B cell (primary cell): Measurements from ENCODE around the gene DGKB. TPM values are rescaled to one million over a fixed set of nuclear protein-coding genes. Genes with fewer than 3 reads are reported as not detected.

Source experiments
- ATAC-seq: fragments of 200-7000 bp; cut with Tn5 transposase; one replicate; pipeline ENCODE4 v1.10.0; 2021; ENCODE audit warnings: low read depth, mild to moderate bottlenecking, moderate number of reproducible peaks, moderate library complexity
- CTCF ChIA-PET: fragments of 350-600 bp; sonication (Branson Sonifier 250); formaldehyde crosslinking; loops from one replicate; lab custom pipeline; 2021; ENCODE audit warnings: antibody characterized with exemption, inconsistent platforms; lab: Charles Lee
- POLR2A ChIA-PET: fragments of 350-600 bp; sonication (Branson Sonifier 250); formaldehyde crosslinking; loops from one replicate; lab custom pipeline; 2021; ENCODE audit warnings: antibody characterized with exemption; lab: Charles Lee
- DNase-seq: peaks from one replicate; pipeline ENCODE4 v3.0.0; 2013
- H2AFZ ChIP-seq: 2 replicates; pipeline ENCODE4 v1.6.1; 2012; ENCODE audit warnings: mild to moderate bottlenecking, low read depth, low read length; ENCODE audit not compliant: insufficient read depth, poor library complexity, severe bottlenecking
- H3K27ac ChIP-seq, 2 donors: 1 replicate in 1 of 2; 2 replicates in 1 of 2; pipeline ENCODE4 v1.5.1; 2012 to 2013; ENCODE audit warnings: low read length in 2 of 2, mild to moderate bottlenecking in 2 of 2, moderate library complexity in 1 of 2
- H3K27me3 ChIP-seq, 4 experiments: fragments of 200-600 bp in 1 of 4; sonication (generic) in 1 of 4; replicated peaks in 1 of 4; 1 replicate in 2 of 4; 2 replicates in 2 of 4; pipeline versions ENCODE4 v1.6.1 to v1.7.0; 2013 to 2016; ENCODE audit warnings: low read length in 3 of 4, mild to moderate bottlenecking in 2 of 4, mixed read lengths in 1 of 4, moderate library complexity in 1 of 4; ENCODE audit not compliant: insufficient read depth in 4 of 4, control insufficient read depth in 3 of 4; ENCODE audit errors: control extremely low read depth in 1 of 4
- H3K36me3 ChIP-seq, 2 experiments: replicated peaks in 1 of 2; 1 replicate in 1 of 2; 2 replicates in 1 of 2; pipeline versions ENCODE4 v1.6.1 to v1.7.1; 2013; ENCODE audit warnings: low read length in 1 of 2; ENCODE audit not compliant: insufficient read depth in 2 of 2, control insufficient read depth in 1 of 2; ENCODE audit errors: control extremely low read depth in 1 of 2, extremely low read depth in 1 of 2
- H3K4me1 ChIP-seq, 2 donors: fragments of 200-600 bp in 1 of 2; sonication (generic) in 1 of 2; 1 replicate in 1 of 2; 2 replicates in 1 of 2; pipeline versions ENCODE4 v1.5.1 to v1.6.1; 2013 to 2017; ENCODE audit warnings: low read length in 2 of 2; ENCODE audit not compliant: control insufficient read depth in 2 of 2, insufficient read depth in 2 of 2
- H3K4me2 ChIP-seq: replicated peaks from 2 replicates; pipeline ENCODE3; 2012; ENCODE audit warnings: mild to moderate bottlenecking, low read depth, low read length; ENCODE audit not compliant: poor library complexity, severe bottlenecking
- H3K4me3 ChIP-seq, 5 experiments: fragments of 200-600 bp in 1 of 5; sonication (generic) in 1 of 5; 1 replicate in 3 of 5; 2 replicates in 2 of 5; pipeline versions ENCODE4 v1.5.1 to v1.7.0; 2011 to 2016; ENCODE audit warnings: low read length in 4 of 5, mild to moderate bottlenecking in 4 of 5, low read depth in 2 of 5, control low read depth in 1 of 5, moderate library complexity in 1 of 5; ENCODE audit not compliant: insufficient read depth in 1 of 5; ENCODE audit errors: control extremely low read depth in 1 of 5, extremely low read depth in 1 of 5
- H3K79me2 ChIP-seq: fragments of 200-600 bp; sonication (generic); one replicate; pipeline ENCODE4 v1.6.0; 2016; ENCODE audit warnings: low read length; ENCODE audit not compliant: control insufficient read depth, insufficient read depth
- H3K9ac ChIP-seq: fragments of 200-600 bp; sonication (generic); 2 replicates; pipeline ENCODE4 v1.6.1; 2017; ENCODE audit warnings: mild to moderate bottlenecking, low read length, moderate library complexity
- H3K9me3 ChIP-seq, 3 donors: one replicate each; pipeline versions ENCODE4 v1.6.1 to v1.7.1; 2013; ENCODE audit warnings: low read length in 2 of 3; ENCODE audit not compliant: control insufficient read depth in 2 of 3, insufficient read depth in 1 of 3; ENCODE audit errors: control extremely low read depth in 1 of 3
- H4K20me1 ChIP-seq: 2 replicates; pipeline ENCODE4 v1.6.0; 2012; ENCODE audit warnings: mild to moderate bottlenecking, low read length; ENCODE audit not compliant: insufficient read depth, control insufficient read depth, poor library complexity, severe bottlenecking
- H3K27ac Mint-ChIP-seq: one replicate; pipeline ENCODE4 v1.8.0; 2021; ENCODE audit warnings: mixed read lengths
- H3K27me3 Mint-ChIP-seq: one replicate; pipeline ENCODE4 v1.8.0; 2021; ENCODE audit warnings: mixed read lengths
- H3K4me1 Mint-ChIP-seq: one replicate; pipeline ENCODE4 v1.8.0; 2021; ENCODE audit warnings: mixed read lengths
- H3K4me3 Mint-ChIP-seq: one replicate; pipeline ENCODE4 v1.8.0; 2021; ENCODE audit warnings: mixed read lengths
- H3K9me3 Mint-ChIP-seq: one replicate; pipeline ENCODE4 v1.8.0; 2022; ENCODE audit warnings: mixed read lengths; ENCODE audit not compliant: insufficient read depth
- CTCF ChIP-seq: fragments of 200-600 bp; IDR thresholded peaks from one replicate; pipeline ENCODE4 v1.8.0; 2022; ENCODE audit warnings: antibody characterized with exemption, mild to moderate bottlenecking
- EZH2 ChIP-seq: IDR thresholded peaks from 2 replicates; pipeline ENCODE4 v1.6.1; 2012; ENCODE audit warnings: borderline replicate concordance, low read depth, mild to moderate bottlenecking, moderate library complexity, low read length; ENCODE audit not compliant: insufficient read depth, poor library complexity, severe bottlenecking
- WGBS: methylation state at CpG from one replicate; pipeline ENCODE4 v1.1.5; 2013; ENCODE audit warnings: missing lambda C conversion rate; ENCODE audit not compliant: insufficient coverage; 5-methylcytosine and 5-hydroxymethylcytosine counted together
- intact Hi-C: fragments of 100-400 bp; cut with micrococcal nuclease; formaldehyde crosslinking; loops from one replicate; pipeline ENCODE4 v1.10.0; 2022
- polyA plus RNA-seq: library from polyadenylated mRNA; depleted of rRNA; stranded (reverse); fragments of >200 nt; gene quantifications from 2 replicates; pipeline ENCODE4 v1.2.3, GENCODE V29; 2012
- total RNA-seq, 2 donors: library from RNA; stranded (reverse); fragments of 120-200 nt in 1 of 2; gene quantifications; 1 replicate in 1 of 2; 2 replicates in 1 of 2; pipeline versions ENCODE4 v1.2.3 to v1.2.4, GENCODE V29; 2013 to 2022

Gene DGKB
- total and polyA plus RNA-seq, 2 donors (not counting 1 experiment from before 2014, with no cell fraction given) = not detected

GRCh38 chr7:14687241-14687640 lies 215.3 kb downstream of the DGKB start:
- POLR2A ChIA-PET = no interaction called here
- WGBS = no CpG with 5 or more reads among the region's 3 CpGs

DNA sequence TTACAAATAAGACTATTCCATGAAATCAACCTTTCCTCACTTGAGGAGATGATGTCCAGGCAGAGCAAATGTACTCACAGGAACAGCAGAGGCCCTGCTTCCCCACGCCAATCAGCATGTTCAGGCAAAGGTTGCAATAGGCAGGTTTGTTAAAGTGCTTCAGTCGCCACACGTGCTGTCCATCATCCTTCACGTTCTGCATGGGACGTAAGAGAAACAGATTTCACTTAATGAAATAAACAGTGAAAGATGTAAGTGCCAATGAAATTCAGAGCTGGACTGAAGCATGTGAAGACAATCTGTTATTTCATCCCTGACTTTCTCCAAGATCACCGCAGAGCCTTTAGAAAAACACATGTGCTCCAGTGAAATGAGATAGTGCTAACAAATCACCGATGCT lies 217.4 kb downstream of the DGKB start:
- H2AFZ ChIP-seq = no peak overlapping the region
- ChIA-PET POLR2A (no interaction called here), CTCF (no interaction called here)
- no peak overlapping the region for H3K27ac ChIP-seq
- no peaks in the 10 kb centered on the region for H4K20me1 ChIP-seq
- H3K9ac ChIP-seq = no peak overlapping the region
- ATAC-seq (no peak), DNase-seq (no peak)
- H3K36me3 ChIP-seq = no peaks in the 10 kb centered on the region
- H3K4me1 Mint-ChIP-seq = no peaks in the 10 kb centered on the region
- intact Hi-C loops = no loop called here
- no peak for TF ChIP-seq EZH2
- TF ChIP-seq CTCF = no peak
- no peak overlapping the region for H3K27ac Mint-ChIP-seq
- H3K79me2 ChIP-seq = no peaks in the 10 kb centered on the region
- 94% methylated on average over 4 of the region's 7 CpGs for WGBS
- H3K9me3 Mint-ChIP-seq = no peaks in the 10 kb centered on the region
- no peaks in the 10 kb centered on the region for H3K9me3 ChIP-seq
- H3K27me3 Mint-ChIP-seq = no peaks in the 10 kb centered on the region
- H3K4me1 ChIP-seq = no peaks in the 10 kb centered on the region
- no peaks in the 10 kb centered on the region for H3K27me3 ChIP-seq
- no peak overlapping the region for H3K4me2 ChIP-seq
- no peak overlapping the region for H3K4me3 Mint-ChIP-seq
- H3K4me3 ChIP-seq = no peak overlapping the region

More at GRCh38 chr7:14687241-14687640, 215.3 kb downstream of the DGKB start:
- no peak overlapping the region for H3K4me2 ChIP-seq
- Mint-ChIP-seq H3K27me3 (no peaks in the 10 kb centered on the region), H3K4me3 (no peak overlapping the region), H3K4me1 (peaks cover 2% of the 10 kb centered on the region), H3K27ac (no peak overlapping the region), H3K9me3 (no peaks in the 10 kb centered on the region)
- no peak overlapping the region for H2AFZ ChIP-seq
- H3K27ac ChIP-seq = no peak overlapping the region
- DNase-seq = no peak
- intact Hi-C loops = no loop called here
- H3K36me3 ChIP-seq = no peaks in the 10 kb centered on the region
- no peaks in the 10 kb centered on the region for H3K4me1 ChIP-seq
- H3K9ac ChIP-seq = no peak overlapping the region
- H3K79me2 ChIP-seq = no peaks in the 10 kb centered on the region
- no peak for TF ChIP-seq EZH2
- TF ChIP-seq CTCF = no peak
- no peaks in the 10 kb centered on the region for H3K27me3 ChIP-seq
- no peak for ATAC-seq
- CTCF ChIA-PET = interaction anchor here (0.6 to 0.8 kb wide), 2 partner anchors 13 to 1406 kb away, joined by 4 to 5 read pairs; no protein-coding TSS in a partner anchor
- no peaks in the 10 kb centered on the region for H4K20me1 ChIP-seq
- H3K4me3 ChIP-seq = no peak overlapping the region
- no peaks in the 10 kb centered on the region for H3K9me3 ChIP-seq
